ENCODE data around the gene AP4S1. TPM values are rescaled to one million over a fixed set of nuclear protein-coding genes. Genes with fewer than 3 reads are reported as not detected.
A peak's percentile ranks its signal among the peaks of the same experiment; 100 is the strongest.
"Not testable (repeated sequence)": the region's sequence is repeated elsewhere in the genome, so short reads cannot be mapped to it uniquely, and the experiment has no call there.

The AP4S1 gene
- total RNA-seq, 1 donor from 2014 or later = 8.1 TPM

DNA sequence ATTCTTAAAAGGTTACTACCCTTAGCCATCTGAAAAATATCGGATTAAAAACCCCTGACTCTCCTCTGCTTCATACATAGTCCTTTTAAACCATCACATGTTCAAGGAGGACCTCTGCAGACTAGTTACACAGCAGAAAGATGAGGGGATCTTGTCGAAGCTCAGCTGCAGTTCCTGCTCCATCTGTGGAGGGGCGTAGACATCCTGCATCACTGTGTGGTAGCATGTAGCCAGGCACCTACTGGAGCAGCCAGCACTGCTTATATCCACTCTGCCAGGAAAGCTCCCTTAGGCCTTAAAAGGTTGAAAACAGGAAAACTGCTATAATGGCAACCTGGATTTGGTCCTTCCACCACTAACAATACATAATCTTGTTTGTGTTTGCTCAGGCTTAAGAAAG is 58.3 kb downstream of the AP4S1 start:
- intact Hi-C loops (cut with micrococcal nuclease) = loop anchor here (5.0 kb wide), 1 partner anchor 101 kb away; no protein-coding TSS in a partner anchor
- peaks cover 4% of the 10 kb centered on the region for H3K4me1 ChIP-seq

GRCh38 chr14:31084385-31084784 is 58.9 kb downstream of the AP4S1 start:
- no peak for DNase-seq
- intact Hi-C loops (cut with micrococcal nuclease) = loop anchor here (5.0 kb wide), 1 partner anchor 102 kb away; no protein-coding TSS in a partner anchor
- TF ChIP-seq, protein P1, sequence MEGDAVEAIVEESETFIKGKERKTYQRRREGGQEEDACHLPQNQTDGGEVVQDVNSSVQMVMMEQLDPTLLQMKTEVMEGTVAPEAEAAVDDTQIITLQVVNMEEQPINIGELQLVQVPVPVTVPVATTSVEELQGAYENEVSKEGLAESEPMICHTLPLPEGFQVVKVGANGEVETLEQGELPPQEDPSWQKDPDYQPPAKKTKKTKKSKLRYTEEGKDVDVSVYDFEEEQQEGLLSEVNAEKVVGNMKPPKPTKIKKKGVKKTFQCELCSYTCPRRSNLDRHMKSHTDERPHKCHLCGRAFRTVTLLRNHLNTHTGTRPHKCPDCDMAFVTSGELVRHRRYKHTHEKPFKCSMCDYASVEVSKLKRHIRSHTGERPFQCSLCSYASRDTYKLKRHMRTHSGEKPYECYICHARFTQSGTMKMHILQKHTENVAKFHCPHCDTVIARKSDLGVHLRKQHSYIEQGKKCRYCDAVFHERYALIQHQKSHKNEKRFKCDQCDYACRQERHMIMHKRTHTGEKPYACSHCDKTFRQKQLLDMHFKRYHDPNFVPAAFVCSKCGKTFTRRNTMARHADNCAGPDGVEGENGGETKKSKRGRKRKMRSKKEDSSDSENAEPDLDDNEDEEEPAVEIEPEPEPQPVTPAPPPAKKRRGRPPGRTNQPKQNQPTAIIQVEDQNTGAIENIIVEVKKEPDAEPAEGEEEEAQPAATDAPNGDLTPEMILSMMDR (IDR thresholded peaks at IDR 0.05; ENCODE audit: borderline replicate concordance) = no peak
- H3K36me3 ChIP-seq = peaks cover 15% of the 10 kb centered on the region
- H3K4me3 ChIP-seq = no peak overlapping the region
- H3K27me3 ChIP-seq (ENCODE audit: low read depth) = no peaks in the 10 kb centered on the region
- no peak overlapping the region for H3K27ac ChIP-seq (replicated peaks)
- H3K4me1 ChIP-seq = no peaks in the 10 kb centered on the region
- H3K9me3 ChIP-seq (replicated peaks) = no peaks in the 10 kb centered on the region

More for the DNA sequence above, 58.3 kb downstream of the AP4S1 start:
- H3K4me3 ChIP-seq = no peak overlapping the region
- no peaks in the 10 kb centered on the region for H3K9me3 ChIP-seq (replicated peaks)
- H3K36me3 ChIP-seq = peaks cover 15% of the 10 kb centered on the region
- H3K27ac ChIP-seq (replicated peaks) = no peak overlapping the region
- no peaks in the 10 kb centered on the region for H3K27me3 ChIP-seq (ENCODE audit: low read depth)
- no peak for DNase-seq
- TF ChIP-seq, protein P1 (IDR thresholded peaks at IDR 0.05; ENCODE audit: borderline replicate concordance) = no peak

GRCh38 chr14:31085027-31085426 is 59.6 kb downstream of the AP4S1 start:
- no peaks in the 10 kb centered on the region for H3K4me1 ChIP-seq
- no peak for DNase-seq
- no peak overlapping the region for H3K27ac ChIP-seq (replicated peaks)
- H3K4me3 ChIP-seq = no peak overlapping the region
- no peaks in the 10 kb centered on the region for H3K9me3 ChIP-seq (replicated peaks)
- H3K36me3 ChIP-seq = peaks cover 15% of the 10 kb centered on the region
- intact Hi-C loops (cut with micrococcal nuclease) = no loop called here
- H3K27me3 ChIP-seq (ENCODE audit: low read depth) = no peaks in the 10 kb centered on the region
- TF ChIP-seq, protein P1 (IDR thresholded peaks at IDR 0.05; ENCODE audit: borderline replicate concordance) = no peak

- peaks cover 13% of the 10 kb centered on the region for H3K4me1 ChIP-seq
- H3K36me3 ChIP-seq; H3K4me3 ChIP-seq; DNase-seq; intact Hi-C loops (cut with micrococcal nuclease); H3K9me3 ChIP-seq (replicated peaks); H3K27me3 ChIP-seq (ENCODE audit: low read depth); H3K27ac ChIP-seq (replicated peaks): not testable (repeated sequence)
These were observed 61.0 kb downstream of the AP4S1 start for GRCh38 chr14:31086466-31086865.

DNA sequence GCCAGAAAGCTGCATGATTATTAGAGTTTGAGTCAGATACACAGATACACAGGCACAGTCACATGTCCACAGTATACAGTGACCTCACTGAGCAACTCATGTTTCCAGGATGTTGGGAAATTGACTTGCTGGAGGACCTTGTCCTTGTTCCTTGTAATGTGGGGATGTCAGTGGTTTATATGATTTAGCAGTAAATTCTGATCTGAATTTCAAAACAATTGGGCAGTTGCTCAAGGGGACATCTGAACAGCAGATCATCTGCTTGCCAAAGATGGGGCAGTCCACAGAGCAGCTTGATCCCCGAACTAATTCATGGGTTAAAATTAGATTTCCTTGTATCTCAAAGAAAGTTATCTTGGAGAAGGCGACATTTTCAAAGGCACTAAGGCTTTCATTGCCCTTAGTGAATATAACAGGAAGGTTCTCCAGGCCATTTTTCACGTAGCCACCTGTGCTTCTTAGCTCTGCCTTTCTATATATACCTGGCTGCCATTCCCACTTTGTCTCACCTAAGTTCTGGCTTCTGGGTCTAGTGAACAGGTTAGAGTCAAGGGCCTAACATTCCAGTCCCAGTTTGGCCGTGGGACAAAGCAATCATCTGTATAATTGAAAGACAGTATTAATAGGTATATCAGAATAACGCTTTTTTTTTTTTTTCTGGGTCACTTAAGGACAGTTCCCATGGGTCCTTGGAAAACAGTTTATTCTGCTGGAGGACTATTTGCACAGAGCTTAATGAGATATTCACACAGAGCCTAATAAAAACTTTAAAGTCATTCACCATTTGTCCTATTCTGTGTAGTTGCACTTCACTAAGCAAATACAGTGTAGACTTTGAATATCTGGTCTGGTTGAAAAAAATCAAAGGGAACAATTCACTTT is 65.7 kb downstream of the AP4S1 start:
- no peak for DNase-seq
- Histone ChIP-seq H3K27ac (replicated peaks) (peak overlapping the region; percentile 67), H3K4me3 (no peak overlapping the region), H3K4me1 (peaks cover 25% of the 10 kb centered on the region), H3K9me3 (replicated peaks) (no peaks in the 10 kb centered on the region), H3K36me3 (no peaks in the 10 kb centered on the region), H3K27me3 (ENCODE audit: low read depth) (no peaks in the 10 kb centered on the region)
- TF ChIP-seq, protein P1 (IDR thresholded peaks at IDR 0.05; ENCODE audit: borderline replicate concordance) = no peak
- intact Hi-C loops (cut with micrococcal nuclease) = no loop called here

- no peak overlapping the region for H3K4me3 ChIP-seq
- TF ChIP-seq, protein P1 (IDR thresholded peaks at IDR 0.05; ENCODE audit: borderline replicate concordance) = no peak
- H3K36me3 ChIP-seq = peaks cover 4% of the 10 kb centered on the region
- peaks cover 25% of the 10 kb centered on the region for H3K4me1 ChIP-seq
- no peaks in the 10 kb centered on the region for H3K27me3 ChIP-seq (ENCODE audit: low read depth)
- DNase-seq = no peak
- H3K9me3 ChIP-seq (replicated peaks) = no peaks in the 10 kb centered on the region
- intact Hi-C loops (cut with micrococcal nuclease) = no loop called here
- H3K27ac ChIP-seq (replicated peaks) = no peak overlapping the region
These were observed 66.8 kb downstream of the AP4S1 start for GRCh38 chr14:31092160-31092708.

- H3K4me3 ChIP-seq; H3K27me3 ChIP-seq (ENCODE audit: low read depth); intact Hi-C loops (cut with micrococcal nuclease); H3K9me3 ChIP-seq (replicated peaks); H3K27ac ChIP-seq (replicated peaks); DNase-seq: not testable (repeated sequence)
- peaks cover 23% of the 10 kb centered on the region for H3K36me3 ChIP-seq
- peaks cover 25% of the 10 kb centered on the region for H3K4me1 ChIP-seq
These were observed 68.7 kb downstream of the AP4S1 start for GRCh38 chr14:31093884-31094839.

Measured in left ventricle myocardium inferior (tissue), 1 donor.